SU-DHL-6 (cell line): ENCODE data around the gene EIF1.

Experiments
- H2AFZ ChIP-seq: fragments of 200-600 bp; sonication (generic); 2 replicates; pipeline ENCODE4 v1.6.1; 2014; ENCODE audit warnings: low read depth, mild to moderate bottlenecking, moderate library complexity, mixed read lengths, antibody characterized with exemption, low read length; ENCODE audit not compliant: severe bottlenecking
- H3F3A ChIP-seq: fragments of 200-600 bp; shearing (Covaris generic); 2 replicates; pipeline ENCODE4 v1.6.0; 2016; ENCODE audit warnings: antibody characterized with exemption, mild to moderate bottlenecking; ENCODE audit not compliant: insufficient read depth
- H3K27ac ChIP-seq: fragments of 200-600 bp; sonication (generic); 2 replicates; pipeline ENCODE4 v1.5.1; 2016; ENCODE audit warnings: low read depth, mild to moderate bottlenecking, low read length, moderate library complexity, mixed read lengths
- H3K27me3 ChIP-seq: fragments of 200-600 bp; sonication (generic), shearing (Covaris generic); 2 replicates; pipeline ENCODE4 v1.6.0; 2014; ENCODE audit warnings: mild to moderate bottlenecking, low read length
- H3K36me3 ChIP-seq: fragments of 200-600 bp; sonication (generic); 2 replicates; pipeline ENCODE4 v1.6.1; 2014; ENCODE audit warnings: mild to moderate bottlenecking, low read length, mixed read lengths
- H3K4me2 ChIP-seq: fragments of 300-600, 200-600 bp; shearing (Covaris generic), sonication (generic); 2 replicates; pipeline ENCODE4 v1.6.0; 2014; ENCODE audit warnings: low read length, low read depth, mild to moderate bottlenecking; ENCODE audit not compliant: poor library complexity, severe bottlenecking
- H3K4me3 ChIP-seq: fragments of 200-600 bp; sonication (generic); 2 replicates; pipeline ENCODE4 v1.5.1; 2014; ENCODE audit warnings: antibody characterized with exemption, low read length, mild to moderate bottlenecking, mixed read lengths; ENCODE audit not compliant: insufficient read depth, poor library complexity, severe bottlenecking
- H3K79me2 ChIP-seq: fragments of 200-600 bp; sonication (generic); 2 replicates; pipeline ENCODE4 v1.6.1; 2014; ENCODE audit warnings: mild to moderate bottlenecking, low read length, moderate library complexity; ENCODE audit not compliant: insufficient read depth
- H3K9ac ChIP-seq: fragments of 200-600 bp; sonication (generic); 2 replicates; pipeline ENCODE4 v1.7.0; 2014; ENCODE audit warnings: mild to moderate bottlenecking, low read length
- H3K9me2 ChIP-seq: fragments of 200-600 bp; sonication (generic); replicated peaks from 2 replicates; pipeline ENCODE4 v1.6.1; 2014; ENCODE audit warnings: low read length; ENCODE audit not compliant: insufficient read depth
- H3K9me3 ChIP-seq: fragments of 200-600 bp; sonication (generic); 2 replicates; pipeline ENCODE4 v1.6.1; 2014; ENCODE audit warnings: low read length, mixed read lengths; ENCODE audit not compliant: insufficient read depth
- H4K20me1 ChIP-seq: fragments of 200-600 bp; sonication (generic); 2 replicates; pipeline ENCODE4 v1.6.1; 2014; ENCODE audit warnings: low read depth, mild to moderate bottlenecking, antibody characterized with exemption, low read length, moderate library complexity, mixed read lengths
- EZH2phosphoT487 ChIP-seq: fragments of 200-600 bp; sonication (generic), shearing (Covaris generic); conservative IDR thresholded peaks from 2 replicates; pipeline ENCODE4 v1.6.1; 2018; ENCODE audit warnings: mild to moderate bottlenecking, antibody characterized with exemption, low read length, moderate library complexity, mixed read lengths
- TF ChIP-seq, protein P1 (sequence below): fragments of 200-600 bp; sonication (generic); IDR thresholded peaks from one replicate; pipeline ENCODE4 v1.5.1; 2017; ENCODE audit warnings: antibody characterized with exemption, mild to moderate bottlenecking, low read length, moderate library complexity; ENCODE audit not compliant: insufficient read depth, poor library complexity, severe bottlenecking

The EIF1 gene

DNA sequence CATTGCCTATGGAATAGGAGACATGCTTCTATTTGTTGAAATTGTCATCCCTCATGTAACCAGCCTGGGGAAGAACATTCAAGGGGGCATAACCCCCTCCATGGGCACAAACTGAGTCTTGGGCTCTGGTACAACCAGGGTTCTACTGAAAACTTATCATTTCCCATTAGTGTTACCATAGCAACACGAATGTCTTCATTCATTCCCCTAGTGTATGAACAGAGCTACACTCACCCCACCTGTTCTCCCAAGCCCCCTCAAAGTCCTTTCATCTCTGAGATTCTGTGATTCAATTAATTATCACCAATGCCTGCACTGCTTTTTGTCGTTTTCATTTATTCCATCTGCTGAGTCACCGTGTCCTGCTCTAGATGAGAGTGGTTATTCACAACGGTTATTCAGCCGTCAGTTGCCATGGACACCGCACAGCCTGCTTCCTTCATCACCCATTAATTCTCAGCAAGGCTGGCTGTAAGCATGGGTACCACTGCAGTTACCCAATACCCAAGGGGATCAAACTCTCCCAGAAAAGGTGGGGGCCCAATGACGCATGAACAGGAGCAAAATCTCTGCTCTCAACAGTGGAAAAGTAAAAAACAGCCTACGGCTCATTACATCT is 21.9 kb downstream of the EIF1 start:
- TF ChIP-seq EZH2phosphoT487: no peak
- TF ChIP-seq, protein P1, sequence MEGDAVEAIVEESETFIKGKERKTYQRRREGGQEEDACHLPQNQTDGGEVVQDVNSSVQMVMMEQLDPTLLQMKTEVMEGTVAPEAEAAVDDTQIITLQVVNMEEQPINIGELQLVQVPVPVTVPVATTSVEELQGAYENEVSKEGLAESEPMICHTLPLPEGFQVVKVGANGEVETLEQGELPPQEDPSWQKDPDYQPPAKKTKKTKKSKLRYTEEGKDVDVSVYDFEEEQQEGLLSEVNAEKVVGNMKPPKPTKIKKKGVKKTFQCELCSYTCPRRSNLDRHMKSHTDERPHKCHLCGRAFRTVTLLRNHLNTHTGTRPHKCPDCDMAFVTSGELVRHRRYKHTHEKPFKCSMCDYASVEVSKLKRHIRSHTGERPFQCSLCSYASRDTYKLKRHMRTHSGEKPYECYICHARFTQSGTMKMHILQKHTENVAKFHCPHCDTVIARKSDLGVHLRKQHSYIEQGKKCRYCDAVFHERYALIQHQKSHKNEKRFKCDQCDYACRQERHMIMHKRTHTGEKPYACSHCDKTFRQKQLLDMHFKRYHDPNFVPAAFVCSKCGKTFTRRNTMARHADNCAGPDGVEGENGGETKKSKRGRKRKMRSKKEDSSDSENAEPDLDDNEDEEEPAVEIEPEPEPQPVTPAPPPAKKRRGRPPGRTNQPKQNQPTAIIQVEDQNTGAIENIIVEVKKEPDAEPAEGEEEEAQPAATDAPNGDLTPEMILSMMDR: no peak
- Histone ChIP-seq H3K4me2 (no peak overlapping the region), H3K9ac (no peak overlapping the region), H3K27ac (no peak overlapping the region), H3K36me3 (no peaks in the 10 kb centered on the region), H3K9me2 (no peaks in the 10 kb centered on the region), H3K79me2 (no peaks in the 10 kb centered on the region), H3K9me3 (no peaks in the 10 kb centered on the region), H3K4me3 (no peak overlapping the region), H3F3A (no peaks in the 10 kb centered on the region), H2AFZ (no peak overlapping the region), H4K20me1 (no peaks in the 10 kb centered on the region), H3K27me3 (no peaks in the 10 kb centered on the region)

- H3K4me2 ChIP-seq: no peak within 1 kb of the TSS
Measured at GRCh38 chr17:41711669-41712400, 23.1 kb downstream of the EIF1 start, which contains the start of gene GAST. Gene GAST (plus strand): TSS chr17:41712331. CDS start chr17:41715437, 3,106 bp downstream.

DNA sequence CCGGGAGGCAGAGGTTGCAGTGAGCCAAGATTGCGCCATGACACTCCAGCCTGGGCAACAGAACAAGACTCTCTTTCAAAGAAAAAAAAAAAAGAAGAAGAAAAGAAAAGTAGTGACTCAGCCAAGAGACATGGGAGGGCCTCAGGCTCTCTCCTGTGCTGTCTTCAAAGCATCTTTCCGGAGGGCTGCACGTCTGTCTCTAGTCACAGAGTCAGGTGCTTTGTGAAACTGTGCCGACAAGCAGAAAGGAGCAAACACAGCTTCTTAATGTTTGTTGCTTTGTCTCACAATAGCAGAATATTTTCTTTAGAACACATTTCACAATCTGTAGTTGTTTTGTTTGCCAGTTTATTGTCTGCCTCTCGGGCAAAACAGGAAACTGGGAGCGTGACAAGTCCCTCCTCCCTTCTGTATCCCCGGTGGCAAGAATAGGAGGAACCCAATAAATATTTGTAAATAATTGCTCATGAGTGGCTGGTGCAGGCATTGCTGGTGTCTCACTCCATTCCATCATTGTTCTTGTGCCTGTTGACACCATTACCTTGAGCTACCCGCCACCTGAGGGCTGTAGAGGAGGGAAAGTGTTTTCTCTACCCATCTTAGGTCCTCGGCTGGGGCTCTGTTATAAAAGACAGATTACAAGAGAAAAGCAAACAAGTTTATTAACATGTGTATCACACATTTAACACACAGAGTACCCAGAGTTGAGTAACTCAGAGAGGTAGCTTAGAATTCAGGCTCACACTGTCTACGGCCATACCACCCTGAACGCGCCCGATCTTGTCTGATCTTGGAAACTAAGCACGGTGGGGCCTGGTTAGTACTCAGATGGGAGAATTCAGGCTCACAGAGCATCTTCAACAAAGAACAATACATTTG is 29.0 kb downstream of the EIF1 start:
- no peaks in the 10 kb centered on the region for H3K79me2 ChIP-seq
- no peak overlapping the region for H3K4me2 ChIP-seq
- no peak overlapping the region for H3K27ac ChIP-seq
- no peak for TF ChIP-seq EZH2phosphoT487
- TF ChIP-seq, protein P1: no peak
- no peaks in the 10 kb centered on the region for H3K36me3 ChIP-seq
- H4K20me1 ChIP-seq: no peaks in the 10 kb centered on the region
- no peaks in the 10 kb centered on the region for H3F3A ChIP-seq
- H3K9me3 ChIP-seq: no peaks in the 10 kb centered on the region
- no peaks in the 10 kb centered on the region for H3K9me2 ChIP-seq
- H3K27me3 ChIP-seq: no peaks in the 10 kb centered on the region
- H2AFZ ChIP-seq: no peak overlapping the region
- H3K4me3 ChIP-seq: no peak overlapping the region
- H3K9ac ChIP-seq: no peak overlapping the region

More at GRCh38 chr17:41711669-41712400, 23.1 kb downstream of the EIF1 start, which contains the start of gene GAST:
- H3K9me3 ChIP-seq: no peaks in the 10 kb centered on the region
- no peak within 1 kb of the TSS for H3K4me3 ChIP-seq
- no peak within 1 kb of the TSS for H3K9ac ChIP-seq
- H3K27ac ChIP-seq: no peak within 1 kb of the TSS
- no peaks in the 10 kb centered on the region for H3K27me3 ChIP-seq
- H2AFZ ChIP-seq: no peak within 1 kb of the TSS
- no peaks in the 10 kb centered on the region for H3K9me2 ChIP-seq
- H4K20me1 ChIP-seq: no peaks in the 10 kb centered on the region
- H3K36me3 ChIP-seq: no peaks in the 10 kb centered on the region
- no peak for TF ChIP-seq EZH2phosphoT487
- TF ChIP-seq, protein P1: no peak
- H3K79me2 ChIP-seq: no peaks in the 10 kb centered on the region
- H3F3A ChIP-seq: no peaks in the 10 kb centered on the region
